K562 (cell line): ENCODE results near the gene TKTL1. TPM values are rescaled to one million over a fixed set of nuclear protein-coding genes. Genes with fewer than 3 reads are reported as not detected.

Experiments
- ATAC-seq: fragments of 200-7000 bp; cut with Tn5 transposase; 3 replicates; pipeline ENCODE4 v1.9.1; 2020; ENCODE audit warnings: moderate library complexity
- BruUV-seq: library from RNA; stranded (reverse); fragments of 400-500 nt; replicated peaks from 2 replicates; lab custom pipeline; 2021; lab: Mats Ljungman, UMichigan
- CTCF ChIA-PET: fragments of 300-600 bp; formaldehyde crosslinking; extraction: SDS; loops from one replicate; lab custom pipeline; 2021; ENCODE audit warnings: low intra/inter-chr PET ratio; lab: Yijun Ruan, JAX
- POLR2A ChIA-PET: fragments of 300-600, 350-650 bp; sonication (Branson Sonifier 250); formaldehyde crosslinking; extraction: SDS; loops from one replicate; lab custom pipeline; 2021; ENCODE audit warnings: antibody characterized with exemption, inconsistent platforms; lab: Yijun Ruan, JAX
- DNase-seq, 4 experiments: peaks; one replicate each; pipeline versions ENCODE4 v3.0.0 to v3.0.0-alpha.2; 2011 to 2018; ENCODE audit warnings: low spot score in 3 of 4, mixed read lengths in 3 of 4; ENCODE audit errors: extremely low read depth in 1 of 4
- FAIRE-seq: peaks from 2 replicates; lab custom pipeline; 2011; peaks lifted over from hg19 to GRCh38; lab: Jason Lieb, UNC
- H2AFZ ChIP-seq: 2 replicates; pipeline ENCODE4 v1.6.0; 2011; ENCODE audit warnings: low read depth, low read length, control low read depth, inconsistent platforms
- H3K27ac ChIP-seq: fragments of 200-600 bp; 3 replicates; pipeline ENCODE4 v1.8.0; 2011; ENCODE audit warnings: low read depth, mild to moderate bottlenecking, control low read depth, inconsistent platforms, low read length, moderate library complexity, mixed read lengths; ENCODE audit errors: extremely low read depth
- H3K27me3 ChIP-seq, 2 experiments: fragments of 300-600 bp in 1 of 2; 2 replicates in 1 of 2; 3 replicates in 1 of 2; pipeline versions ENCODE4 v1.6.0 to v1.8.0; 2011; ENCODE audit warnings: inconsistent platforms in 2 of 2, low read length in 2 of 2, mild to moderate bottlenecking in 1 of 2, mixed read lengths in 1 of 2, moderate library complexity in 1 of 2; ENCODE audit not compliant: control insufficient read depth in 2 of 2, insufficient read depth in 2 of 2
- H3K36me3 ChIP-seq: fragments of 300-600 bp; 3 replicates; pipeline ENCODE4 v1.8.0; 2011; ENCODE audit warnings: mild to moderate bottlenecking, low read length, inconsistent platforms; ENCODE audit not compliant: control insufficient read depth, insufficient read depth
- H3K4me1 ChIP-seq, 2 experiments: fragments of 200-600 bp in 1 of 2; replicated peaks in 1 of 2; 2 replicates in 1 of 2; 3 replicates in 1 of 2; pipeline versions ENCODE4 v1.5.1 to v1.8.0; 2011; ENCODE audit warnings: inconsistent platforms in 2 of 2, low read length in 2 of 2, mild to moderate bottlenecking in 1 of 2, mixed read lengths in 1 of 2, moderate library complexity in 1 of 2; ENCODE audit not compliant: control insufficient read depth in 2 of 2, insufficient read depth in 2 of 2
- H3K4me2 ChIP-seq: 2 replicates; pipeline ENCODE4 v1.6.1; 2011; ENCODE audit warnings: low read length, control low read depth, inconsistent platforms, mixed read lengths; ENCODE audit not compliant: insufficient read depth
- H3K4me3 ChIP-seq: fragments of 200-600 bp; sonication (generic), shearing (Covaris generic); 2 replicates; pipeline ENCODE4 v1.5.1; 2016; ENCODE audit warnings: control low read depth, inconsistent platforms
- H3K79me2 ChIP-seq: fragments of 200-600 bp; 3 replicates; pipeline ENCODE4 v1.8.0; 2011; ENCODE audit warnings: low read length, inconsistent platforms; ENCODE audit not compliant: control insufficient read depth, insufficient read depth
- H3K9ac ChIP-seq, 2 experiments: 2 replicates each; pipeline versions ENCODE4 v1.6.0 to v1.6.1; 2011; ENCODE audit warnings: low read depth in 2 of 2, low read length in 2 of 2, control low read depth in 1 of 2, inconsistent platforms in 1 of 2, mild to moderate bottlenecking in 1 of 2, mixed read lengths in 1 of 2; ENCODE audit not compliant: insufficient read depth in 1 of 2
- H3K9me1 ChIP-seq: one replicate; pipeline ENCODE4 v1.6.0; 2011; ENCODE audit warnings: inconsistent platforms, mild to moderate bottlenecking, low read length, moderate library complexity; ENCODE audit not compliant: control insufficient read depth, insufficient read depth
- H3K9me3 ChIP-seq: replicated peaks from 2 replicates; pipeline ENCODE4 v1.5.1; 2011; ENCODE audit warnings: low read depth, low read length, inconsistent platforms; ENCODE audit not compliant: control insufficient read depth, insufficient read depth
- H4K20me1 ChIP-seq: replicated peaks from 2 replicates; pipeline ENCODE4 v1.6.1; 2011; ENCODE audit warnings: low read length, inconsistent platforms, mixed read lengths; ENCODE audit not compliant: control insufficient read depth, insufficient read depth
- E2F3 ChIP-seq: fragments of 250-450 bp; sonication (Bioruptor Pico); IDR thresholded peaks from 2 replicates; pipeline ENCODE4 v1.4.0; 2020; ENCODE audit warnings: mild to moderate bottlenecking
- POLR2G ChIP-seq: fragments of 200-400 bp; formaldehyde crosslinking; IDR thresholded peaks from 2 replicates; pipeline ENCODE4 v1.6.1; 2017; ENCODE audit warnings: low read depth, mild to moderate bottlenecking, antibody characterized with exemption, low read length, moderate library complexity
- POLR2H ChIP-seq: IDR thresholded peaks from 2 replicates; pipeline ENCODE4 v1.6.1; 2016; ENCODE audit warnings: missing genetic modification characterization, low read depth, mild to moderate bottlenecking, control low read depth, missing compliant biosample characterization, moderate library complexity
- PTTG1 ChIP-seq: fragments of 450-650 bp; IDR thresholded peaks from 2 replicates; pipeline ENCODE4 v1.6.1; 2016; ENCODE audit warnings: low read depth, mild to moderate bottlenecking, missing genetic modification characterization, missing compliant biosample characterization
- RBFOX2 ChIP-seq: fragments of 200-400 bp; formaldehyde crosslinking; IDR thresholded peaks from 2 replicates; pipeline ENCODE4 v1.6.1; 2017; ENCODE audit warnings: low read depth, mild to moderate bottlenecking, low read length, moderate library complexity
- SOX6 ChIP-seq: fragments of 450-650 bp; IDR thresholded peaks from 2 replicates; pipeline ENCODE4 v1.6.1; 2014; ENCODE audit warnings: mild to moderate bottlenecking
- TAF15 ChIP-seq: fragments of 200-400 bp; formaldehyde crosslinking; IDR thresholded peaks from 2 replicates; pipeline ENCODE4 v1.6.1; 2017; ENCODE audit warnings: mild to moderate bottlenecking, low read depth, low read length, moderate library complexity
- ZNF445 ChIP-seq: fragments of 250-450 bp; sonication (Bioruptor Pico); IDR thresholded peaks from 2 replicates; pipeline ENCODE4 v1.4.0; 2020; ENCODE audit warnings: low read depth, mild to moderate bottlenecking, moderate library complexity
- ZNF668 ChIP-seq: fragments of 250-450 bp; sonication (Bioruptor Pico); IDR thresholded peaks from 2 replicates; pipeline ENCODE4 v1.8.0; 2022; ENCODE audit warnings: mild to moderate bottlenecking, inconsistent platforms
- WGBS: fragments of 100-300 bp; shearing (Covaris generic); methylation state at CpG from one replicate; pipeline ENCODE4 v1.1.6; 2016; ENCODE audit warnings: low coverage, mixed read lengths; ENCODE audit not compliant: insufficient coverage; ENCODE audit errors: missing lambda C conversion rate; 5-methylcytosine and 5-hydroxymethylcytosine counted together
- in situ Hi-C: fragments of 300-500 bp; cut with MboI; formaldehyde crosslinking; loops from 4 replicates; pipeline ENCODE4 v1.15.0; 2018; ENCODE audit warnings: inconsistent platforms, mixed read lengths
- intact Hi-C: fragments of 100-400 bp; cut with micrococcal nuclease; formaldehyde crosslinking; loops from 2 replicates; pipeline ENCODE4 v1.14.2; 2022
- polyA plus RNA-seq, 8 experiments: library from polyadenylated mRNA; depleted of rRNA in 4 of 8; stranded (reverse) in 5 of 8; unstranded in 3 of 8; fragments of >200 nt; fragmentation: Nextera tagmentation in 2 of 8; fragmentation: Illumina TruSeq in 1 of 8; extraction: Ambion mirVana in 2 of 8; extraction: Trizol in 1 of 8; gene quantifications; 2 replicates each; pipeline versions ENCODE4 v1.2.1 to v1.2.3, GENCODE V29; 2011 to 2014; ENCODE audit warnings: inconsistent platforms in 1 of 8, missing spikeins in 1 of 8
- total RNA-seq, 7 experiments: library from RNA; depleted of rRNA in 6 of 7; stranded (reverse); fragments of >200 nt in 6 of 7; fragmentation: Illumina TruSeq in 2 of 7; extraction: Trizol in 2 of 7; gene quantifications; 2 replicates each; pipeline versions ENCODE4 v1.2.1 to v1.2.3, GENCODE V29; 2011 to 2021; ENCODE audit warnings: low replicate concordance in 1 of 7
- TF ChIP-seq, protein P1 (sequence below): fragments of 450-650 bp; formaldehyde crosslinking; IDR thresholded peaks from 2 replicates; pipeline ENCODE4 v1.4.0; 2020; ENCODE audit warnings: mild to moderate bottlenecking, mixed read lengths
- TF ChIP-seq, protein P2 (sequence below): fragments of 250-450 bp; sonication (Bioruptor Pico); IDR thresholded peaks from 2 replicates; pipeline ENCODE4 v1.8.0; 2021; ENCODE audit warnings: moderate library complexity, mild to moderate bottlenecking, inconsistent platforms
- TF ChIP-seq, protein P3 (sequence below): fragments of 250-450 bp; sonication (Bioruptor Pico); IDR thresholded peaks from 2 replicates; pipeline ENCODE4 v1.5.0; 2020; ENCODE audit warnings: mild to moderate bottlenecking, borderline replicate concordance
- TF ChIP-seq, protein P4 (sequence below): IDR thresholded peaks from 2 replicates; pipeline ENCODE4 v1.6.1; 2012; ENCODE audit warnings: low read depth, low read length, improper control_type of control experiment, borderline replicate concordance

TKTL1 gene
- total and polyA plus RNA-seq, 9 of the 15 experiments (the other 6 are each of a cell fraction or from before 2014, with no cell fraction given): 0.18 to 0.71 (median 0.38) TPM

DNA sequence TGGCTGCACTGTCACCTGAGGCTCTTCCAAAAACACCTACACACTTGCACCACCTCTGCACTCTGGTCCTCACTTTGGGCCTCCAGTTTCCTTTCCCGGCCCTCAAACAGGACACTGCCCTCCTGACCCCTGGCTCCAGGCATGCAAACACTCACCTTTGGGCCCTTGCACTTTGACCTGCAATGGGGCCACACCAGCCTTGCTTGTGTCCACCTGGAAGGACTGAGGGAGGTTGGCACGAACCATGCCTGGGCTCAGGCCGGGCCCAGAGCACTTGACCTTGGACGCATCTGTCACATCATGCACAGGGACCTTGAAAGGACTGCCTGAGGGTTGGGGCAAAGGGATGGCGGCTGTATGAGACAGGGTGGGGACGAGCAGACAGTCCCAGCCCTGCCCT lies 63.2 kb downstream of the TKTL1 start:
- no peak overlapping the region for H2AFZ ChIP-seq
- POLR2A ChIA-PET: interaction anchor here (1.2 to 1.6 kb wide), 2 partner anchors 9 to 10 kb away, joined by 4 read pairs; no protein-coding TSS in a partner anchor
- H3K79me2 ChIP-seq: no peaks in the 10 kb centered on the region
- H3K9me3 ChIP-seq: no peaks in the 10 kb centered on the region
- ATAC-seq: no peak
- FAIRE-seq: no peak
- 100% methylated on average over 6 of the region's 6 CpGs for WGBS
- H3K4me2 ChIP-seq: no peak overlapping the region
- CTCF ChIA-PET: no interaction called here
- no peaks in the 10 kb centered on the region for H4K20me1 ChIP-seq
- no peak overlapping the region for H3K4me3 ChIP-seq
- intact Hi-C loops: no loop called here
- no peak for TF ChIP-seq ZNF668 (CRISPR knock-in tag)
- no peak for TF ChIP-seq POLR2H (tag)
- TF ChIP-seq, protein P1, sequence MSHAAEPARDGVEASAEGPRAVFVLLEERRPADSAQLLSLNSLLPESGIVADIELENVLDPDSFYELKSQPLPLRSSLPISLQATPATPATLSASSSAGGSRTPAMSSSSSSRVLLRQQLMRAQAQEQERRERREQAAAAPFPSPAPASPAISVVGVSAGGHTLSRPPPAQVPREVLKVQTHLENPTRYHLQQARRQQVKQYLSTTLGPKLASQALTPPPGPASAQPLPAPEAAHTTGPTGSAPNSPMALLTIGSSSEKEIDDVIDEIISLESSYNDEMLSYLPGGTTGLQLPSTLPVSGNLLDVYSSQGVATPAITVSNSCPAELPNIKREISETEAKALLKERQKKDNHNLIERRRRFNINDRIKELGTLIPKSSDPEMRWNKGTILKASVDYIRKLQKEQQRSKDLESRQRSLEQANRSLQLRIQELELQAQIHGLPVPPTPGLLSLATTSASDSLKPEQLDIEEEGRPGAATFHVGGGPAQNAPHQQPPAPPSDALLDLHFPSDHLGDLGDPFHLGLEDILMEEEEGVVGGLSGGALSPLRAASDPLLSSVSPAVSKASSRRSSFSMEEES: no peak
- TF ChIP-seq, protein P2, sequence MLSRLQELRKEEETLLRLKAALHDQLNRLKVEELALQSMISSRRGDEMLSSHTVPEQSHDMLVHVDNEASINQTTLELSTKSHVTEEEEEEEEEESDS (CRISPR knock-in tag): no peak
- no peak for TF ChIP-seq PTTG1 (tag)
- no peak for TF ChIP-seq E2F3
- TF ChIP-seq, protein P3, sequence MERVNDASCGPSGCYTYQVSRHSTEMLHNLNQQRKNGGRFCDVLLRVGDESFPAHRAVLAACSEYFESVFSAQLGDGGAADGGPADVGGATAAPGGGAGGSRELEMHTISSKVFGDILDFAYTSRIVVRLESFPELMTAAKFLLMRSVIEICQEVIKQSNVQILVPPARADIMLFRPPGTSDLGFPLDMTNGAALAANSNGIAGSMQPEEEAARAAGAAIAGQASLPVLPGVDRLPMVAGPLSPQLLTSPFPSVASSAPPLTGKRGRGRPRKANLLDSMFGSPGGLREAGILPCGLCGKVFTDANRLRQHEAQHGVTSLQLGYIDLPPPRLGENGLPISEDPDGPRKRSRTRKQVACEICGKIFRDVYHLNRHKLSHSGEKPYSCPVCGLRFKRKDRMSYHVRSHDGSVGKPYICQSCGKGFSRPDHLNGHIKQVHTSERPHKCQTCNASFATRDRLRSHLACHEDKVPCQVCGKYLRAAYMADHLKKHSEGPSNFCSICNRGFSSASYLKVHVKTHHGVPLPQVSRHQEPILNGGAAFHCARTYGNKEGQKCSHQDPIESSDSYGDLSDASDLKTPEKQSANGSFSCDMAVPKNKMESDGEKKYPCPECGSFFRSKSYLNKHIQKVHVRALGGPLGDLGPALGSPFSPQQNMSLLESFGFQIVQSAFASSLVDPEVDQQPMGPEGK (CRISPR knock-in tag): no peak
- peak; percentile 43 for TF ChIP-seq POLR2G
- TF ChIP-seq ZNF445 (CRISPR knock-in tag): no peak
- TF ChIP-seq SOX6: no peak
- TF ChIP-seq, protein P4, sequence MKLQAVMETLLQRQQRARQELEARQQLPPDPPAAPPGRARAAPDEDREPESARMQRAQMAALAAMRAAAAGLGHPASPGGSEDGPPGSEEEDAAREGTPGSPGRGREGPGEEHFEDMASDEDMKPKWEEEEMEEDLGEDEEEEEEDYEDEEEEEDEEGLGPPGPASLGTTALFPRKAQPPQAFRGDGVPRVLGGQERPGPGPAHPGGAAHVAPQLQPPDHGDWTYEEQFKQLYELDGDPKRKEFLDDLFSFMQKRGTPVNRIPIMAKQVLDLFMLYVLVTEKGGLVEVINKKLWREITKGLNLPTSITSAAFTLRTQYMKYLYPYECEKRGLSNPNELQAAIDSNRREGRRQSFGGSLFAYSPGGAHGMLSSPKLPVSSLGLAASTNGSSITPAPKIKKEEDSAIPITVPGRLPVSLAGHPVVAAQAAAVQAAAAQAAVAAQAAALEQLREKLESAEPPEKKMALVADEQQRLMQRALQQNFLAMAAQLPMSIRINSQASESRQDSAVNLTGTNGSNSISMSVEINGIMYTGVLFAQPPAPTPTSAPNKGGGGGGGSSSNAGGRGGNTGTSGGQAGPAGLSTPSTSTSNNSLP: no peak
- peak; percentile 15 for TF ChIP-seq RBFOX2
- no peak for TF ChIP-seq TAF15
- peaks cover 0 to 19% of the 10 kb centered on the region in 2 experiments; a peak in 1 of 5 replicates for H3K4me1 ChIP-seq
- no peak for DNase-seq
- no peak overlapping the region for H3K27ac ChIP-seq
- no peaks in the 10 kb centered on the region for H3K9me1 ChIP-seq
- BruUV-seq: no TSS peak
- no peaks in the 10 kb centered on the region for H3K27me3 ChIP-seq
- peaks cover 94% of the 10 kb centered on the region; the same call in 2 of the 3 replicates for H3K36me3 ChIP-seq
- in situ Hi-C loops: no loop called here
- peak overlapping the region in 1 of 2 experiments; percentile 48; a peak in 1 of 4 replicates for H3K9ac ChIP-seq
